ENCODE measurements around the gene ADGRB3. TPM values are rescaled to one million over a fixed set of nuclear protein-coding genes. Genes with fewer than 3 reads are reported as not detected.

ADGRB3 gene
- total and polyA plus RNA-seq, 2 experiments from 2014 or later = 1.2 to 1.4 TPM

DNA sequence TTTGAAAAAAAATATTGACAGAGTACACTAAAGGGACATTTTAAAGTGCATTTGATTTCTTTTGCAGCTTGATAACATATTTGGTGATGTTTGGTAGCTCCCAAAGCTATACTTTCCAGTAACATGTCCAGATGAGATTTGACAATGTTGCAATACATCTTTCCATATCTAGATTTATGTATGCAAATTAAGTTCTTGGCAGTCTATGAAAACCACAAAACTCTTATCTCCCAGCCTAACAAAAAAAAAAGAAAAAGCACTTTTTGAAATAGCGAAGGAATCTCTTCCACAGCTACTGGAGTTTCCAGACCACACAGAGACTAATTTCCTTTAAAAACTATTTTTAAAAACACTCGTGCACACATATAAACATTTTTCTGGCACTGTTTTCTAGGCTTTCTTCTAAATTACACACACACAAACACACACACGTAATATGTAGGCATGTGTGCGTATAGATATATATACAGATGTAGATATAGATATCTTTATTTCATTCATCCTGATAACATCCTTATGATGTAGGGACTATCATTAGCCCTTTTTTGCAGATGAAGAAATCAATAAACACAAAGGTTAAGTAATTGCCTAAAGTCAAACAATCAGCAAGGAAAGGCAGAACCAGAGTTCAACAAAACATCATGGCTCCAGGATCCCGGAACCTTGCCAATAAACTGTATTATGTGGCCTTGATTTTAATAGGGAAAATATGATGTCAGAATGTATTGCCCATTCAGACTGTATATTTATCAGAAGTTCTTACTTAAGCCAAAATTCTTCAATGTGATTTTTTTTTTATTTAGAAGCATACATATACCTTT is 93.3 kb downstream of the ADGRB3 start:
- DNase-seq (ENCODE audit: low read depth in 1 of 2, low spot score in 1 of 2) = peak in 1 of 2 donors; percentile 83
- Histone ChIP-seq H3K36me3 (no peaks in the 10 kb centered on the region), H3K4me3 (no peak overlapping the region), H3K27ac (no peak overlapping the region), H3K4me1 (ENCODE audit: low read depth) (peaks cover 13% of the 10 kb centered on the region), H3K27me3 (no peaks in the 10 kb centered on the region), H3K9me3 (ENCODE audit: low read depth) (no peaks in the 10 kb centered on the region)
- TF ChIP-seq, protein P1, sequence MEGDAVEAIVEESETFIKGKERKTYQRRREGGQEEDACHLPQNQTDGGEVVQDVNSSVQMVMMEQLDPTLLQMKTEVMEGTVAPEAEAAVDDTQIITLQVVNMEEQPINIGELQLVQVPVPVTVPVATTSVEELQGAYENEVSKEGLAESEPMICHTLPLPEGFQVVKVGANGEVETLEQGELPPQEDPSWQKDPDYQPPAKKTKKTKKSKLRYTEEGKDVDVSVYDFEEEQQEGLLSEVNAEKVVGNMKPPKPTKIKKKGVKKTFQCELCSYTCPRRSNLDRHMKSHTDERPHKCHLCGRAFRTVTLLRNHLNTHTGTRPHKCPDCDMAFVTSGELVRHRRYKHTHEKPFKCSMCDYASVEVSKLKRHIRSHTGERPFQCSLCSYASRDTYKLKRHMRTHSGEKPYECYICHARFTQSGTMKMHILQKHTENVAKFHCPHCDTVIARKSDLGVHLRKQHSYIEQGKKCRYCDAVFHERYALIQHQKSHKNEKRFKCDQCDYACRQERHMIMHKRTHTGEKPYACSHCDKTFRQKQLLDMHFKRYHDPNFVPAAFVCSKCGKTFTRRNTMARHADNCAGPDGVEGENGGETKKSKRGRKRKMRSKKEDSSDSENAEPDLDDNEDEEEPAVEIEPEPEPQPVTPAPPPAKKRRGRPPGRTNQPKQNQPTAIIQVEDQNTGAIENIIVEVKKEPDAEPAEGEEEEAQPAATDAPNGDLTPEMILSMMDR (IDR thresholded peaks at IDR 0.05; ENCODE audit: low read depth, low read length) = no peak

GRCh38 chr6:68729377-68729903 is 94.4 kb downstream of the ADGRB3 start:
- Histone ChIP-seq H3K27me3 (no peaks in the 10 kb centered on the region), H3K9me3 (ENCODE audit: low read depth) (no peaks in the 10 kb centered on the region), H3K27ac (no peak overlapping the region), H3K4me1 (ENCODE audit: low read depth) (peaks cover 2% of the 10 kb centered on the region), H3K4me3 (no peak overlapping the region), H3K36me3 (no peaks in the 10 kb centered on the region)
- DNase-seq (ENCODE audit: low read depth in 1 of 2, low spot score in 1 of 2) = no peak
- TF ChIP-seq, protein P1 (IDR thresholded peaks at IDR 0.05; ENCODE audit: low read depth, low read length) = no peak

DNA sequence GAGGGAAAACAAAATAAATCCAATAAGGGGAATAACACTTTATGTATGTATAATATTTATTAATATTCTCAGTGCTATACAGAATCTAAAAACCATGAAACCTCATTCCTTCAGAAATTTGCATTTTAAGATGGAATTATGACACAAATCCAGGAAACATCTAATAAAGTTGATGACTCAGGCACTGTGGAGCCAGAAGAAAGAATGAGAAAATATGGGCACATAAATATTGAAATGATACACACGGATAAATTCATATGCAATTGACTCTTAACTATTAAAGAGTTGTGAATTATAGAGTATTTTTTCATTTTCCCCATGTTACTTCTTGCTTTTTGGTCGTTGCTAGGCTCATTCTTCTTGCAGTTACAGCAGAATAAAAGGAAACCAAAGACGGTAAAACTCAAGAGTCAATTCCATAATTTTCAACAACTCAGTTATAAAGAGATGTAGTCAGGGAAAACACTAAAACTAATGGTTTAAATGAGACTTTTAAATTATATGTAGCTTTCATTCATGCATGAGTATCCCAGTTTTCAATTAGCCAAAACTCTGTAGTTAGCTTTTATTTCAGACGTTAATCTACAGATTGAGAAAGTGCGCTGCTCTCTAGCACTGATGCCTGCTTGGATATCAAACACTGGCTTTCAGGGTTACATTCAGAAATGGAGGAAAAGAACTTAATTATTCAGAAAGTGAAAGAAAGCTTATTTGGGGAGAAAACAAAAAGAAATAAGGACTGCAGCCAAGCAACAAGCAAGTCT is 95.4 kb downstream of the ADGRB3 start:
- no peaks in the 10 kb centered on the region for H3K27me3 ChIP-seq
- H3K27ac ChIP-seq = no peak overlapping the region
- no peak for DNase-seq (ENCODE audit: low read depth in 1 of 2, low spot score in 1 of 2)
- TF ChIP-seq, protein P1 (IDR thresholded peaks at IDR 0.05; ENCODE audit: low read depth, low read length) = no peak
- no peaks in the 10 kb centered on the region for H3K9me3 ChIP-seq (ENCODE audit: low read depth)
- no peaks in the 10 kb centered on the region for H3K36me3 ChIP-seq
- no peak overlapping the region for H3K4me3 ChIP-seq
- no peaks in the 10 kb centered on the region for H3K4me1 ChIP-seq (ENCODE audit: low read depth)

DNA sequence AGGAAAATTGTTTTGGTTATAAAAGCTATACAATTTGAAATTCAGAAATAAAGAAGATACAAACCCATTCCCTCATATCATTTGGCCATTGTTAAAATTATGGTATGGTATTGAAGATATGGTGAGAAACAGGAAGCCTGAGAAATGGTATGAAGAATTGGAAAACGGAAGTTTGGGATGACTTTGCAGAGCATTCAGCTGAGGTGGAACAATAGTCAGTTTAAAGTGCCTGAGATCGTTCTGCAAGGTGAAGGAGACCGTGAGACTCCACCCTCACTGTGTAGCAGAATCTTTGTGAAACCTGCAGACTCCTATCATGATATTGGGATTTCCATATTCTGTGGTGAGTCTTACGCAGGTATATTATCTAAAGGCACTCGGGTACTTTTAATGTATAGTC is 97.3 kb downstream of the ADGRB3 start:
- no peaks in the 10 kb centered on the region for H3K27me3 ChIP-seq
- no peaks in the 10 kb centered on the region for H3K9me3 ChIP-seq (ENCODE audit: low read depth)
- no peak overlapping the region for H3K27ac ChIP-seq
- TF ChIP-seq, protein P1 (IDR thresholded peaks at IDR 0.05; ENCODE audit: low read depth, low read length) = no peak
- no peak for DNase-seq (ENCODE audit: low read depth in 1 of 2, low spot score in 1 of 2)
- H3K4me1 ChIP-seq (ENCODE audit: low read depth) = no peaks in the 10 kb centered on the region
- H3K4me3 ChIP-seq = no peak overlapping the region
- H3K36me3 ChIP-seq = no peaks in the 10 kb centered on the region

DNA sequence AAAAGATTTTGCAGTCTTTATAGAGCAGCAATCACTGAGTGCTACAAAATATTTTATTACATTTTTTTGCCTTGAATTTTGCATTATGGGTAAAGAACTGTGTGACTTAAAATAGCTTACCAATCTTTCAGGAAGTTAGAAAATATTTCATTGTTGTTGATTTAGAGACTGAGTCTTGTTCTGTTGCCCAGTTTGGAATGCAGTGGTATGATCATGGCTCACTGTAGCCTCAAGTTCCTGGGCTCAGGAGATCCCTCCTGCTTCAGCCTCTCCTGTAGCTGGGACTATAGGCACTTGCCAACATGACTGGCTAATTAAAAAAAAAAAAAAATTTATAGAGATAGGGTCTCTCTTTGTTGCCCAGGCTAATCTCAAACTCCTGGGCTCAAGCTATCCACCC is 100.8 kb downstream of the ADGRB3 start:
- H3K4me3 ChIP-seq = no peak overlapping the region
- TF ChIP-seq, protein P1 (IDR thresholded peaks at IDR 0.05; ENCODE audit: low read depth, low read length) = no peak
- H3K36me3 ChIP-seq = no peaks in the 10 kb centered on the region
- no peaks in the 10 kb centered on the region for H3K27me3 ChIP-seq
- no peak overlapping the region for H3K27ac ChIP-seq
- peaks cover 4% of the 10 kb centered on the region for H3K4me1 ChIP-seq (ENCODE audit: low read depth)
- no peaks in the 10 kb centered on the region for H3K9me3 ChIP-seq (ENCODE audit: low read depth)
- DNase-seq (ENCODE audit: low read depth in 1 of 2, low spot score in 1 of 2) = no peak
